DMS53 treated with DMSO at 0.1 percent for 48 hours (cell line): ENCODE data around the gene CENPP.
"Not testable (repeated sequence)": the region's sequence is repeated elsewhere in the genome, so short reads cannot be mapped to it uniquely, and the experiment has no call there.

Experiments used
- DNase-seq: peaks from one replicate; lab custom pipeline; 2025; ENCODE audit not compliant: unreplicated experiment; lab: John Stamatoyannopoulos, UW

The CENPP gene

GRCh38 chr9:92377876-92378275, 52.1 kb downstream of the CENPP start:
- no peak for DNase-seq

DNA sequence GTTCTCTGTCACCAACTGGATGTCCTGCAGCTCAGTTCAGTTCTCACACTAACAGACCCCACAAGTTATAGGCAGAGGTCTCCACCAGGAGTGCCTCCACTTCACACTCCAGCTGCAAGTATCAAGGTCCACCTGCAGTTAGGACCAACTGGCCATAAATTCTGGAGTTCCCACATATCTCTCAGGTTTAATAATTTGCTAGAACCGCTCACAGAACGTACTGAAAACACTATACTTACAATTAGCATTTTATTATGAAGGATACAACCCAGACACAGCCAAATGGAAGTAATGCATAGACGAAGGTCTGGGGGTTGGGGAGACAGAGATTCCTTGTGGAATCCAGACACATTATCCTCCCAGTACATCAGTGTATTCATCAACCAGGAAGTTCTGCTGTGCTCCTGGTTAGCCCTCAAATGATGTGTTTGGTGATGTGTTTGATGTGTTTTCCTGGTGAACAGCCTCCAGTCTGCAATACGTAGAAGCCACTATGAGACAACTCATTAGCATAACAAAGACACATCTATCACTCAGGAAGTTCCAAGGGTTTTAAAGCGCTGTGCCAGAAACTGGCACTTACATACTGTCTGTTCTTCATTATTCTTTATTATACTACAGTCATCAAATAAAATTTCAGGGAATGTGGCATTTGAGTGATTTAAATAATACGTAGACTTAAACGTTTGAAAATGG, 53.3 kb downstream of the CENPP start:
- peak; percentile 13 for DNase-seq

DNA sequence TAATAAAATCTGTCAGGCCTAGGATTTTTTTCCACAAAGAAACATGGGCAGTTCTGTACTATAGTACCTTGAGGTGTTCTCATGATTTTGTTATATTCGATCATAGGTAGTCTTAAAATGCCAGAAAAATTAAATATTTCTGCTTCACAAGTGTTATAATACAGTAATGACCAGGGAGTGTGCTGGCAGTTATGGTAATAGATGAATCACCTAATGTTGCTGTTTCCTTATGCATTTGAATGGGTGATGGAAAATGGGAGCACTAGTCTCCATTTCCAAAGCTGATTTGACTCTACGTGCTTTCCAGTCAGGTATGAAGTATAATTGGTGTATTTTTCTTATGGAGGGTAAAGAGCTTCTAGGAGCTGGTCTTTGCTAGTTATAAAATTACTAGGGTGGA, 54.9 kb downstream of the CENPP start:
- DNase-seq = no peak

GRCh38 chr9:92381775-92382174, 56.0 kb downstream of the CENPP start:
- no peak for DNase-seq

DNA sequence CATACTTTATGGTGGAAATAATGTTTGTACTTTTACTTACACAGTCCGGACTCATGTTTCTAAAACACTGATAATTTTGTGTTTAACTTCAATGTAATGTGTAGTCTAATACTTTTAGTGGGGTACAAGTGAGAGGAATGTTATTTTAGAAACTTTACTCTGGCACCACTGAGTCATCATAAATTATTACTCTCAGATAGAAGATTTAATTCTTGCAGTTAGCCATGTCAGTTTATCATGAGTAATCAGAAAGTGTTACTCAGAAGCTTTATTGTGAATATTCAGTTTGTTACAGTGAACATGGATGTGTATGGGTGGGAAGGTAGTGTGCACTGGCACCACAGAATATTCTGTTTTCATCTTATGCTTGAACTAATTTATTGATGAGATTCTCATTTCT, 58.6 kb downstream of the CENPP start:
- DNase-seq = no peak

DNA sequence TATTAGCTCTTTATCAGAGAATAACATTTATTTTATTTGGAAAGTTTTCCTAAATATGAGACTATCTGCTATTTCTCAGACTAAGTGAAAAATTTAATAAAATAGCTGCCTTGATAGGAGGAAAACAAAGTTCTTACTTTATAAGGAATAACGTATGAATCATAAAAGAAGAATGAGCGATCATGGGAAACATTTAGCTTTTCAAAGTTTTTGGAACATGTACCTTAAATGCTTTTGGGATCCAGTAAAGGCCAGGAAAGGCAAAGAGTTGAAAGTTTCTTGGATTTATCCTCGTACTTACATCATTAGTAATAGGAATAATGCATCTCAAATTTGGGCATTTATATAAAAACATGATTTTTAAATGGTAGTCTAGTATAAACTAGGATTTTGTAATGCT, 59.2 kb downstream of the CENPP start:
- DNase-seq = no peak

- no peak for DNase-seq
Measured at GRCh38 chr9:92385477-92385876, 59.7 kb downstream of the CENPP start.

DNA sequence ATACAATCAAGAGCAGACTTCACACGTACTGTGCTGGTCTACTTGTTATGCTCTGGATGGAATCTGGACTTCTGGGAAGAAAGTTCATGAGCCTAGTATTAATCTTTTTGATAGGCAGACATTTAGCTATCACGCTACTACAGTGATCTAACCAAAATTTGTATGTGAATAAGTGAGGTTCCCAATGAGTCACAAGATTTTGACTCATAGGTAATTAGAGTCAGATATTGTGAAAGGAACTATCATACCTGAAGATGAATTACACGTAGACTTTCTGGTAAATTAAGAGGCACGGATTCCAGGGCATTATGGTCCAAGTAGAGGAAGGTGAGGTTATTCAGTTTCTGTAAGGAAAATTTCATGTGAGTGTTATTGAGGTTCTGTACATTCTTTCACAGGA, 60.2 kb downstream of the CENPP start:
- no peak for DNase-seq

DNA sequence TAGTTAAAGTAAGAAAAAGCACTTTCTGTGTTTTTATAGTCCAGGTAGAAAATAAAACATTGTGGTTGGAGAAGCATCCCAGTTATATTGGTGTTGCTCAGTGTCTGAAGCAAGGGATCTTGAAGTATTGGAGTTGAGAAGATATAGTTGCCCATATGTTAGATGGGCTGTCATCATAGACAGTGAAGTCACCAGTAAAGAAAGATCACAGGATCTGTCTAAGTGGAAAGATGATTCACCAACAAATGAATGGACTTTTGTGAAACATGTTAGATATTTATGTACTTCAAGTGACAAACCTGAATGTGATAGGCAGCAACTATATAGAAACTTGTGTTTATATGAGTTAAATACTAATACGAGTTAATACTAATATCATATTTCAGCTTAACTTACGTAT, 66.9 kb downstream of the CENPP start:
- DNase-seq = no peak

GRCh38 chr9:92393686-92394085, 67.9 kb downstream of the CENPP start:
- no peak for DNase-seq

DNA sequence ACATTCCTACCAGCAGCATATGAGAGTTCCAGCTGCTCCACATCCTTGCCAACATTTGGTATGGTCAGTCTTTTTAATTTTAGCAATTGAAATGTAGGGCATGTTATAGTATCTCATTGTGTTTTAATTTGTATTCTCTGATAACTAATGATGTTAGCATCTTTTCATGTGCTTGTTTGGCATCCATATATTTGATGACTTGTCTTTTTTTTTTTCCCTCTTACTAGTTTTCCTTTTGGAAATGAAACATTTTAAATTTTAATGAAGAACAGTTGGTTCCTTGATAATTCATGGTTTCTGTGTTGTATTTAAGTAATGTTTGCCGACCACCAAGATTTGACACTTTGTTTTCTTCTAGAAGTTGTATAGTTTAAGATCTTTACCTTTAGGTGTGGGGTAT, 69.9 kb downstream of the CENPP start:
- DNase-seq = no peak

GRCh38 chr9:92397853-92398252, 72.1 kb downstream of the CENPP start:
- DNase-seq = no peak

- no peak for DNase-seq
Measured at GRCh38 chr9:92402360-92402759, 76.6 kb downstream of the CENPP start.

DNA sequence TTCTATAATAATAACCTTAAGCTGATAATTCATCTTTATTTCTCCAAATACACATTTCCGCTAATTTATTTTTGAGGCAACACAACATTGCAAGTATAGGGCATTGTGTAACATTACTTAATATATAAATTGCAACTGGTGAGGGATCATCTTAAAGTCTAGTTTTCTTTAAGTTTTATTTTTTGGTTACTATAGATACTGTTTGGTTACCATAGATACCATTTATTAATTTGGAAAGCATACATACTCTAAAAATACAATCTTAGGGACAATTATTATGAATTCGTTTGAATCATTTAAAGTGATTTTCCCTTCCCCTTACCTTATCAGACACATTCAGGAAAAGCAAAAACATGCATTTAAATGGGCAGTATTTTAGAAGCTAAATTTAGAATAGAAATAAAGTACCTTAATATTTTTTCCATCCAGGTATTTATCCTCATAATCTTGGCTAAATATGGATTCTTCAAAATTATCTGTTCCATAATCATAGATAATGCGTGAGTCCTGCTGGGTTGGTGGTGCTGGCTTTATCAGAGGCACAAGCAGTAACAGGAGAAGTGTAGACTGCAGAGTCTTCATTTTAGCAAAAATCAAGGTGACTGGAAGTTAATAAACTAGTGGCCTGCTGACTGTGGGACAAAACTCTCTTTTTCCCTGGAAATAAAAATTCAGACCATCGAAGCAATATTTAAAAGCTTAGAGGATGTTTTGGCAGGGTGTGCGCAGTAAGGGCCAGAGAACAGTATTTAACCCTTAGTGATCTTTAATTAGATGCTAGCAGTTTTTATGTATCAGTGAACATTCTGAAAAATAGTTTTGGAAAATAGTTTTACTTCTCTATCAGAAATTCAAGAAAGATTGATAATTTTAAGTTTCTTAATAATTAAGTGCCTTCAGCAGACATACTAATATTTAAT, 77.3 kb downstream of the CENPP start:
- DNase-seq = no peak

DNA sequence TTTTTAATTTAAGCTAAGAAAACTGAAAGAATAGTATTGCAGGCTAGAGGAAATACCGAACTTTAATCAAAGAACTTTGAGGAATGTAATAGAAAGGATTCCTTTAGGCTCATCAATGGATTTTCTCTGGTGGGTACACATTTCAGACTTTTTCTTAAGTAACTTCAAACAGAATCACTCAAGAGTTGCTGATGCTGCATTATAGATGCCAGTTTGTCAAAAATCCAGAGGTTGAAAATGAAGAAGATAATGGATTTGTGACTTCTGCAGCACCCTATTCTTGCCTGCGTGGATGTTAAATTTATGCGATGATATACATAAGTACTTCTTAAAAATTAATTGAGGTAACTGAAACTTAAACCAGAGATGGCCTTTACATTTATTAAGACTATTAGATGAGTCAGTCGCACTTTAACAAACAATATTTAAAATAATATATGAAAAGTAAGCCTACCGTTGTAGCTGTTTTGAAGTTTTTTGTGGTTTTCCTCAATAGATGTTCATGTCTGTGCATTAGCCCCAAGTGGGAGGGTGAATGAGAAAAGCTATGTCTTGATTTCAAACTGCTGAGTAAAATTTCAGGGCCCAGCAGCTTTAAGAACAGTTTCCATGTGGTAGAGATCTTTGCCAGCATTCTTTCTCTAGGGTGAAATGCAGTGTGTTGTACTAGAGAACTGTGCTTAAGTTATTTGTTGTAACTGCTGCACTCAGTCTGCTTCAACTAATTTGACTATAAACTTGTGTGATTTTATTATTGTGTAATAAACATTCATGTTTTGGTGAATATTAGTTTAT, 78.5 kb downstream of the CENPP start, which contains the start of gene OGN:
OGN (minus strand) TSS at position 537 of the 795 bp plus-strand sequence. CDS start 1,171 bp downstream, outside the sequence.
- no peak for DNase-seq

GRCh38 chr9:92405818-92406217, 80.1 kb downstream of the CENPP start:
- no peak for DNase-seq

- DNase-seq = no peak
Measured at GRCh38 chr9:92406477-92406876, 80.7 kb downstream of the CENPP start.

DNA sequence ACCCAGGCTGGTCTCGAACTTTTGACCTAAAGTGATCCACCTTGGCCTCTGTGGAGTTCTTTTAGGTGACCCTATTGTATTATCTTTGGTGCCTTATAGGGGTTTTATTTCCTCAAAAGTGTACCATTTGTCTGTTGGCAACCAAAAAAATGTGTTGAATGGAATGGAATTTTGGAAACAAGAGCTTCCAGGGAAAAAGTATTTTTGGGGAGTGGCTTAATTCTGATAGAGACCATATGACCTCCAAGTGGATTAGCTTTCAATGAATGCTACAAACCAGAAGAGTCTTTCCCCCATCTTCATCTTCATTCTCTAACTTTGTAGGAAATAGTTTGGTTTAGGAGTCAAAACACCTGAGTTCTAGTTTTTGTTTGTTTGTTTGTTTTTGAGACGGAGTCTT, 82.1 kb downstream of the CENPP start:
- no peak for DNase-seq

DNA sequence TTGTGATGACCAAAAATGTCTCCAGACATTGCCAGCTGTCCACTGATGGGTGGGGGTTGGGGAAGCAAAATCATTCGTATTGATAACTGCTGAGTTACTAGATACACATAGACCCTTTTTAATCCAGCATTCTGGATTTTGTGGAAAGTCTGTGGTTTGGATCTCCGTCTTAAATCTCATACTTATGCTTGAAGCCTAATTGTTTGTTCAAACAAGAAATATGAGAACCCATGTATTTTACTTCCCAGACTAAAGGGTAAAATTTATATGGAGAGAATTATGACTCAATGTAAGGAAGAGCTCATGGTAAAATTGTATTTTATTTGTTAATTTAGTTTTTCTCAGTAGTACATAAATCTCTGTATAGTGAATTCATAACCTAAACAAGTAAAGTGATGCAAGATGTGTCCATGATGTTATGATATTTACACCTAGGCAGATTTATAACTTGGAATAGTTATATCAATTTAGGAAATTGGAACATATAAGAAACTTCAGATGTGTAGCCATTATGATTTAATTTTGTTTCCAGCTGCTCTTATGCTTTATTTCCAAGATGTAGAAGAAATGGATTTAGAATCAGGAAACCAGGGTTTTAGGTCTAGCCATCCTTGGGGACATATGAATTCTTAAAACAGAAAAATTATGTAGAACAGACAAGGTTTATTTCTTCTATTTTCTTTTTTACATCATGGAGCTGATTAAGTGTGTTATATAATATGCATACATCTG, 83.2 kb downstream of the CENPP start:
- DNase-seq = no peak

- DNase-seq = not testable (repeated sequence)
Measured at GRCh38 chr9:92411157-92411556, 85.4 kb downstream of the CENPP start.

DNA sequence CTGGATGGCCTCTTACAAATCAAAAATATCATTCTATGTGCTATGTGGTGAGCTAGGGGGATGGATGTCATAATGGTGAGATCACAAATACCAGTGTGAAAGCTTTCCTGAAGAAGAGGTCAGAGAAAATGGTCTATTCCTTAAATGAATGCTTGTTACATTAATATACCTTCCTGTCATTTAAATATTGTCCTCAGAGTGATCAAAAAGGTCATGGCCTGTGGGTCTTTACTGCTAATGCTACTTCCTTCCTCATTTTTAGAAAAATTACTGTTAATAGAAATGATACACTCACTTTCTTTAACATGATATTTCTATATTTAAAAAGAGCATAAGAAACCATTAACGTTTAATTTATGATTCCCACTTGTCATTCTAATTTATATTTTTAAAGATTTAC, 88.8 kb downstream of the CENPP start:
- DNase-seq = no peak
